T-cell (primary cell): ENCODE results near the gene TOB1. TPM values are rescaled to one million over a fixed set of nuclear protein-coding genes. Genes with fewer than 3 reads are reported as not detected.

Experiments used
- ATAC-seq, 4 experiments: fragments of 200-7000 bp in 3 of 4; fragments of 150-1000 bp in 1 of 4; cut with Tn5 transposase; replicated peaks in 1 of 4; 1 replicate in 3 of 4; 2 replicates in 1 of 4; pipeline ENCODE4 v1.10.0; 2021; ENCODE audit warnings: moderate library complexity in 3 of 4, mild to moderate bottlenecking in 2 of 4, moderate number of reproducible peaks in 1 of 4
- CTCF ChIA-PET, 2 donors: fragments of 300-600 bp; sonication (Branson Sonifier 250); formaldehyde crosslinking; loops; one replicate each; lab custom pipeline; 2022; ENCODE audit warnings: antibody characterized with exemption in 2 of 2; lab: Charles Lee
- POLR2A ChIA-PET, 2 donors: fragments of 300-600 bp; sonication (Branson Sonifier 250); formaldehyde crosslinking; loops; one replicate each; lab custom pipeline; 2022; ENCODE audit warnings: antibody characterized with exemption in 2 of 2; lab: Charles Lee
- DNase-seq, 35 experiments: peaks; one replicate each; pipeline versions ENCODE4 v3.0.0 to v3.0.0-alpha.2; 2013 to 2023
- H3K27ac ChIP-seq: one replicate; pipeline ENCODE4 v1.5.1; 2013; ENCODE audit warnings: low read length
- H3K27me3 ChIP-seq, 2 experiments: replicated peaks in 1 of 2; 1 replicate in 1 of 2; 2 replicates in 1 of 2; pipeline versions ENCODE4 v1.6.1 to v1.7.0; 2013; ENCODE audit warnings: low read length in 1 of 2, mixed read lengths in 1 of 2; ENCODE audit not compliant: control insufficient read depth in 2 of 2, insufficient read depth in 2 of 2; ENCODE audit errors: extremely low read depth in 1 of 2
- H3K36me3 ChIP-seq, 2 donors: 1 replicate in 1 of 2; 2 replicates in 1 of 2; pipeline versions ENCODE4 v1.6.1 to v1.7.0; 2013; ENCODE audit warnings: low read length in 1 of 2; ENCODE audit not compliant: control insufficient read depth in 2 of 2, insufficient read depth in 1 of 2; ENCODE audit errors: extremely low read depth in 1 of 2
- H3K4me1 ChIP-seq, 2 experiments: 1 replicate in 1 of 2; 2 replicates in 1 of 2; pipeline versions ENCODE4 v1.6.1 to v1.7.0; 2013; ENCODE audit warnings: low read length in 2 of 2, mixed read lengths in 1 of 2; ENCODE audit not compliant: insufficient read depth in 2 of 2, control insufficient read depth in 1 of 2; ENCODE audit errors: extremely low read depth in 1 of 2
- H3K4me3 ChIP-seq, 2 donors: 1 replicate in 1 of 2; 2 replicates in 1 of 2; pipeline versions ENCODE4 v1.5.1 to v1.7.0; 2013; ENCODE audit warnings: mild to moderate bottlenecking in 2 of 2, low read length in 1 of 2, moderate library complexity in 1 of 2; ENCODE audit not compliant: control insufficient read depth in 1 of 2; ENCODE audit errors: extremely low read depth in 1 of 2
- H3K9me3 ChIP-seq: 2 replicates; pipeline ENCODE4 v1.7.0; 2013
- H3K27ac Mint-ChIP-seq, 2 donors: one replicate each; pipeline ENCODE4 v1.8.0; 2020 to 2021; ENCODE audit warnings: mild to moderate bottlenecking in 2 of 2, mixed read lengths in 2 of 2
- H3K27me3 Mint-ChIP-seq, 2 donors: one replicate each; pipeline ENCODE4 v1.8.0; 2021 to 2022; ENCODE audit warnings: mixed read lengths in 2 of 2
- H3K36me3 Mint-ChIP-seq: one replicate; pipeline ENCODE4 v1.8.0; 2021; ENCODE audit warnings: mixed read lengths
- H3K4me1 Mint-ChIP-seq, 3 donors: one replicate each; pipeline ENCODE4 v1.8.0; 2020 to 2022; ENCODE audit warnings: mixed read lengths in 3 of 3, mild to moderate bottlenecking in 1 of 3
- H3K4me3 Mint-ChIP-seq, 3 donors: one replicate each; pipeline ENCODE4 v1.8.0; 2020 to 2022; ENCODE audit warnings: mild to moderate bottlenecking in 3 of 3, mixed read lengths in 3 of 3, moderate library complexity in 3 of 3
- H3K9me3 Mint-ChIP-seq, 3 donors: one replicate each; pipeline ENCODE4 v1.8.0; 2020 to 2022; ENCODE audit warnings: mixed read lengths in 3 of 3
- WGBS: methylation state at CpG from one replicate; pipeline ENCODE4 v1.1.5; 2013; ENCODE audit warnings: missing lambda C conversion rate; ENCODE audit not compliant: insufficient coverage; 5-methylcytosine and 5-hydroxymethylcytosine counted together
- total RNA-seq, 35 experiments: library from RNA in 6 of 35; stranded (reverse) in 6 of 35; fragments of 120-200 nt in 1 of 35; gene quantifications; one replicate each; pipeline versions ENCODE4 v1.2.1 to v1.2.4 and lab custom pipeline; 2013 to 2026

The TOB1 gene
- total RNA-seq, 5 donors from 2014 or later (not counting 1 experiment from before 2014, with no cell fraction given) = 75.4 to 310 (median 92.6) TPM

DNA sequence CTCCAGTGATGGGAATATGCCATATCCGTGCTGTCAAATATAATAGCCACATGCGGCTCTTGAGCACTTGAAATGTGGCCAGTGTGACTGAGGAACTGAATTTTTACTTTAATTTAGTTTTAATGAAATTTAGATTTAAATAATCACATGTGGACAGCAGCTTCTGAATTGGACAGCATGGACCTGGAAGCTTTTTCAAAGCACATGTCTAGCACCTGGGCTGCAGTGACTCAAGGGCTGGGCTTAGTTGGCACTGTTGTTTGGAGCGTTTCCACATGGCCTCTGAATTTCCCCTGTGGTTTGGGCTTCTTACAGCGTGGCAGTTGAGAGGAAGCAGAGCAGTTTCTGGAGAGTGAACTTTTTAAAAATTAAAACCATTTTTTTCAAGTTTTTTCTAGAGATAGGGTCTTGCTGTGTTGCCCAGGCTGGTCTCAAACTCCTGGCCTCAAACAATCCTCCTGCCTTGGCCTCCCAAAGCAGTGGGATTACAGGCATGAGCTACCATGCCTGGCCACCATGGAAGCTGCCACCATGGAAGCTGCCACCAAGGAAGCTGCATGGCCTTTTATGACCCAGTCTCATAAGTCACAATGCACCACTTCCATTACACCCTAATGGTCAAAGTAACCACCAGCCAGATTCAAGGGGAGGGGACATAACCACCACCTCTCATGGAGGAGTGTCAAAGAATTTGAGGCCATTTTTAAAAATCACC lies 6.7 kb upstream of the TOB1 start:
- Mint-ChIP-seq H3K36me3 (no peaks in the 10 kb centered on the region), H3K27me3 (no peaks in the 10 kb centered on the region), H3K4me3 (peak overlapping the region in 1 of 3 donors; percentile 70), H3K4me1 (peaks cover 43 to 48% (median 46%) of the 10 kb centered on the region in 3 donors), H3K27ac (no peak overlapping the region), H3K9me3 (no peaks in the 10 kb centered on the region)
- Histone ChIP-seq H3K27me3 (no peaks in the 10 kb centered on the region), H3K4me1 (peaks cover 37 to 39% of the 10 kb centered on the region in 2 experiments), H3K9me3 (no peaks in the 10 kb centered on the region), H3K4me3 (no peak overlapping the region), H3K36me3 (no peaks in the 10 kb centered on the region), H3K27ac (no peak overlapping the region)
- ATAC-seq (peak; percentile 66 to 69 (median 66)), DNase-seq (peak in 31 of 35 experiments; percentile 17 to 76 (median 43))
- POLR2A ChIA-PET = interaction anchor here (0.6 to 1.4 kb wide), 5 partner anchors 9 to 98 kb away, joined by 3 to 8 read pairs (median 4); no protein-coding TSS in a partner anchor
- 0% methylated on average over 1 of the region's 4 CpGs for WGBS
- CTCF ChIA-PET = interaction anchor here in 1 of 2 donors (1.5 to 2.0 kb wide), 2 partner anchors 12 to 21 kb away, joined by 4 to 8 read pairs; no protein-coding TSS in a partner anchor

- POLR2A ChIA-PET = interaction anchor here in 1 of 2 donors (0.6 kb wide), 1 partner anchor 99 kb away, joined by 4 read pairs; no protein-coding TSS in a partner anchor
- H3K9me3 Mint-ChIP-seq = no peaks in the 10 kb centered on the region
- ATAC-seq = no peak
- H3K27ac Mint-ChIP-seq = peak overlapping the region; percentile 11 to 62
- H3K36me3 ChIP-seq = no peaks in the 10 kb centered on the region
- no peaks in the 10 kb centered on the region for H3K27me3 Mint-ChIP-seq
- WGBS = no CpG with 5 or more reads among the region's 2 CpGs
- H3K4me3 Mint-ChIP-seq = peak overlapping the region; percentile 61 to 70 (median 62)
- H3K36me3 Mint-ChIP-seq = no peaks in the 10 kb centered on the region
- peak overlapping the region in 1 of 2 donors; percentile 29 for H3K4me3 ChIP-seq
- CTCF ChIA-PET = interaction anchor here in 1 of 2 donors (2.0 kb wide), 1 partner anchor 20 kb away, joined by 8 read pairs; no protein-coding TSS in a partner anchor
- H3K4me1 ChIP-seq = peaks cover 37 to 49% of the 10 kb centered on the region in 2 experiments
- peak in 2 of 35 experiments; percentile 16 to 22 for DNase-seq
- no peaks in the 10 kb centered on the region for H3K27me3 ChIP-seq
- H3K27ac ChIP-seq = peak overlapping the region; percentile 30
- H3K4me1 Mint-ChIP-seq = peaks cover 47 to 57% (median 53%) of the 10 kb centered on the region in 3 donors
- no peaks in the 10 kb centered on the region for H3K9me3 ChIP-seq
These were observed 5.7 kb upstream of the TOB1 start for GRCh38 chr17:50871898-50872297.

- Mint-ChIP-seq H3K27ac (peak overlapping the region; percentile 11 to 62), H3K4me3 (peak overlapping the region; percentile 61 to 70 (median 62)), H3K27me3 (no peaks in the 10 kb centered on the region), H3K36me3 (no peaks in the 10 kb centered on the region), H3K4me1 (peaks cover 47 to 62% (median 53%) of the 10 kb centered on the region in 3 donors), H3K9me3 (no peaks in the 10 kb centered on the region)
- WGBS = no CpG with 5 or more reads among the region's 4 CpGs
- peak in 27 of 35 experiments; percentile 9 to 85 (median 40) for DNase-seq
- CTCF ChIA-PET = no interaction called here
- Histone ChIP-seq H3K36me3 (no peaks in the 10 kb centered on the region), H3K4me1 (peaks cover 37 to 51% of the 10 kb centered on the region in 2 experiments), H3K4me3 (no peak overlapping the region), H3K27ac (peak overlapping the region; percentile 30), H3K27me3 (no peaks in the 10 kb centered on the region), H3K9me3 (no peaks in the 10 kb centered on the region)
- POLR2A ChIA-PET = no interaction called here
- peak; percentile 10 to 23 (median 15) for ATAC-seq
These were observed 5.2 kb upstream of the TOB1 start for GRCh38 chr17:50871364-50871763.

GRCh38 chr17:50868602-50869001 lies 2.4 kb upstream of the TOB1 start:
- WGBS = no CpG with 5 or more reads among the region's 1 CpG
- ATAC-seq (no peak), DNase-seq (no peak)
- Mint-ChIP-seq H3K27me3 (no peaks in the 10 kb centered on the region), H3K36me3 (peaks cover 4% of the 10 kb centered on the region), H3K4me3 (peak overlapping the region in 2 of 3 donors; percentile 94 to 99), H3K27ac (peak overlapping the region; percentile 99 to 100), H3K9me3 (no peaks in the 10 kb centered on the region), H3K4me1 (peaks cover 54 to 71% (median 61%) of the 10 kb centered on the region in 3 donors)
- no peaks in the 10 kb centered on the region for H3K9me3 ChIP-seq
- peak overlapping the region; percentile 99 for H3K27ac ChIP-seq
- ChIA-PET POLR2A (no interaction called here), CTCF (no interaction called here)
- no peak overlapping the region for H3K4me3 ChIP-seq
- H3K4me1 ChIP-seq = peaks cover 39 to 53% of the 10 kb centered on the region in 2 experiments
- H3K36me3 ChIP-seq = peaks cover 0 to 5% of the 10 kb centered on the region in 2 donors
- no peaks in the 10 kb centered on the region for H3K27me3 ChIP-seq

- H3K9me3 ChIP-seq = no peaks in the 10 kb centered on the region
- Mint-ChIP-seq H3K36me3 (peaks cover 9% of the 10 kb centered on the region), H3K4me3 (peak overlapping the region; percentile 94 to 99 (median 94)), H3K9me3 (no peaks in the 10 kb centered on the region), H3K27me3 (no peaks in the 10 kb centered on the region), H3K27ac (peak overlapping the region; percentile 99 to 100), H3K4me1 (peaks cover 54 to 71% (median 61%) of the 10 kb centered on the region in 3 donors)
- H3K27ac ChIP-seq = peak overlapping the region; percentile 99
- H3K36me3 ChIP-seq = peaks cover 0 to 10% of the 10 kb centered on the region in 2 donors
- no CpG with 5 or more reads among the region's 1 CpG for WGBS
- ATAC-seq (no peak), DNase-seq (no peak)
- POLR2A ChIA-PET = interaction anchor here (0.6 to 2.9 kb wide), 2 partner anchors 32 to 42 kb away, joined by 3 to 26 read pairs; no protein-coding TSS in a partner anchor
- CTCF ChIA-PET = interaction anchor here in 1 of 2 donors (0.6 kb wide), 1 partner anchor 82 kb away, joined by 3 read pairs; no protein-coding TSS in a partner anchor
- peaks cover 39 to 55% of the 10 kb centered on the region in 2 experiments for H3K4me1 ChIP-seq
- peak overlapping the region; percentile 65 to 72 for H3K4me3 ChIP-seq
- H3K27me3 ChIP-seq = no peaks in the 10 kb centered on the region
These were observed 1.9 kb upstream of the TOB1 start for GRCh38 chr17:50868140-50868438.
